ENCODE results near the gene MMP26.
"Not testable (repeated sequence)": the region's sequence is repeated elsewhere in the genome, so short reads cannot be mapped to it uniquely, and the experiment has no call there.

The MMP26 gene

DNA sequence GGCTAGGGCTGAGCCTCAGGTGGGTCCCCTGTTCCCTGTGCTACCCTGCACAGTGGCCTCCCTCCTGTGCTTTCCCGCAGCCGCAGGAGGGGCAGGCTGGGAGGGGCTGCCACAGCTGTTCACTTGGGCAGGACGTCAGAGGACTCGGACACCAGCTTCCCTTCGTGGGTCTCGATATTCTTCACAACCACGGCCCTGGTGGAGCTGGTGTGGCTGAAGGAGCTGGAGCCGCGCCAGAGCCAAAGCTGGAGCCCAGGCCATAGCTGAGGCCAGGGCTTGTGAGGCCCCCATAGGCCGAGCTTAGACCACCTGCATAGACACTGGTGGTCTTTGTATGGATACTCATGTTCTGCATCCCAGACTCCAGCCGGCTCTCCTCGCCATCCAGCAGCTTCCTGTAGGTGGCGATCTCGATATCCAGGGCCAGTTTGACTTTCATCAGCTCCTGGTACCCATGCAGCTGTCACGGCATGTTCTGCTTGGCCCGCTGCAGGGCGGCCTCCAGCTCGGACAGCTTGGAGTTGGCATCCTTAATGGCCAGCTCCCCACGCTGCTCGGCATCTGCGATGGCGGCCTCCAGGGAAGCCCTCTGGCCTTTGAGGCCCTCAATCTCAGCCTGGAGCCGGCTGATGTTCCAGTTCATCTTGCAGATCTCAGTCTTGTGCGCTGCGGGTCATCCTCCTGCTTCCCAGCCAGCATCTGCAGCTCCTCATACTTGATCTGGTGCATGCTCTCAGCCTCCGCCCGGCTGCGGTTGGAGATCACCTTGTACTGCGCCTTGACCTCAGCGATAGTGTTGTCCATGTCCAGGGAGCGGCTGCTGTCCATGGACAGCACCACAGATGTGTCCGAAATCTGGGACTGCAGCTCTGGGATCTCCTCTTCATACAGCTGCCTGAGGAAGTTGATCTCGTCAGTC, 18.3 kb downstream of the MMP26 start:
- not testable (repeated sequence) for DNase-seq

DNA sequence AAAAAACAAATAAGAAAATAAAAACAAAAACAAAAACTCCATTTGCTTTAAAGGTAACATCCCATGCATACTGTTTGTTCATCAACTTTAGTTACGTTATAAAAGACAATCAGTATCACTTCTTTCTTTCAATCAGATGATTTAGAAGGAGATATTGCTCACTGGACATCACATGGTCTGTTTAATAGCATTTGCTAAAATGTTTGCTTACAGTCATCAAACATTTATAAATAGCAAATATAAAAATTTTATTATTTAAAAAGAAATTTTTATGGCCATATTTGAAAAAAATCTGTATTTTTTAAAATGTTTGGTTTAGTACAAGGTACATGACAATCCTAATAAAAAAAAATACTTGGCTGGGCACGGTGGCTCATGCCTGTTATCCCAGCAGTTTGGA, 22.6 kb downstream of the MMP26 start:
- DNase-seq = no peak

DNA sequence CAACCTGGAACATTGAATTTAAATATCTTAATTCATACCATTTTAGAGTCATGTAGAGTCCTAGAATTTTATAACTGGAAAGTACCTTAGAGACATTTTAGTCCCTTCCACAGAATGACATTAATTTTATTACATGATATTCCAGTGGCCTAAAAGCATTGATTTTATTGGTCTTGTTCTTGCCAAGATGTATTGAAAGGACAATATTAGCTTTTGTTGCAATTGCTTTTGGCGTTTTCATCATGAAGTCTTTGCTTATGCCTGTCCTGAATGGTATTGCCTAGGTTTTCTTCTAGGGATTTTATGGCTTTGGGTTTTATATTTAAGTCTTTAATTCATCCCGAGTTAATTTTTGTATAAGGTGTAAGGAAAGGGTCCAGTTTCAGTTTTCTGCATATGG, 36.2 kb downstream of the MMP26 start:
- DNase-seq = no peak

DNA sequence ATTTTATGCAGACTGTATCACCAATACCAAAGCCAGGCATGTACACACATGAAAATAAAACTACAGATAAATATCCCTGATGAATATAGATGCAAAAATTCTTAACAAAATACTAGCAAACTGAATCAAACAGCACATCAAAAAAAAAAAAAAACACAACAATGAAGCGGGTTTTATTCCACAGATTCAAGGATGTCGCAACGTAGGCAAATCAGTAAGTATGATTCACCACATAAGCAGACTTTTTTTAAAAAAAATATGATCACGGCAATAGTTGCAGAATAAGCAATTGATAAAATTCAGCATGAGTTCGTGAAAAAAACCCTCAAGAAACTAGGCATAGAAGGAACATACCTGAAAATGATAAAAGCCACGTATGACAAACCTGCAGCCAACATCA, 43.9 kb downstream of the MMP26 start:
- no peak for DNase-seq

DNA sequence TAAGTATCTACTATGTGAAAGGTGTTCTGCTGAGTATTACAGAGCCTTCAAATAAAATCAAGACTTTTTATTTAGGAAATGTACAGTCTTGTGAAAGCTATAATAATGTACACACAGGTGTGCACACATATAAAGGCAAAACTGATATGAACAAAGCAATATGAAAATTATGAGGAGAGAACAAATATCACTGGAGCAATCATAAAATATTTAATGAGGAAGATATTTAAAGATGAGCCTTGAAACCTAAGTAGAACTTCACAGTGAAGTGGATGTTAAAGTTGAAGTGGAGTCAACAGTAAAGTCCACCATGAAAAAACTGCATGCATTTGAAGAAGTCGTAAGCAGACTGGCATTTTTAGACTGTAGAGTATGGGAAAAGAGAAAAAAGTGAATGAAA, 46.6 kb downstream of the MMP26 start:
- DNase-seq = no peak

All from T-helper 9 cell (primary cell).